Measurements from ENCODE around the gene ERICH4.
A peak's percentile ranks its signal among the peaks of the same experiment; 100 is the strongest.
"Not testable (repeated sequence)": the region's sequence is repeated elsewhere in the genome, so short reads cannot be mapped to it uniquely, and the experiment has no call there.

Gene ERICH4

DNA sequence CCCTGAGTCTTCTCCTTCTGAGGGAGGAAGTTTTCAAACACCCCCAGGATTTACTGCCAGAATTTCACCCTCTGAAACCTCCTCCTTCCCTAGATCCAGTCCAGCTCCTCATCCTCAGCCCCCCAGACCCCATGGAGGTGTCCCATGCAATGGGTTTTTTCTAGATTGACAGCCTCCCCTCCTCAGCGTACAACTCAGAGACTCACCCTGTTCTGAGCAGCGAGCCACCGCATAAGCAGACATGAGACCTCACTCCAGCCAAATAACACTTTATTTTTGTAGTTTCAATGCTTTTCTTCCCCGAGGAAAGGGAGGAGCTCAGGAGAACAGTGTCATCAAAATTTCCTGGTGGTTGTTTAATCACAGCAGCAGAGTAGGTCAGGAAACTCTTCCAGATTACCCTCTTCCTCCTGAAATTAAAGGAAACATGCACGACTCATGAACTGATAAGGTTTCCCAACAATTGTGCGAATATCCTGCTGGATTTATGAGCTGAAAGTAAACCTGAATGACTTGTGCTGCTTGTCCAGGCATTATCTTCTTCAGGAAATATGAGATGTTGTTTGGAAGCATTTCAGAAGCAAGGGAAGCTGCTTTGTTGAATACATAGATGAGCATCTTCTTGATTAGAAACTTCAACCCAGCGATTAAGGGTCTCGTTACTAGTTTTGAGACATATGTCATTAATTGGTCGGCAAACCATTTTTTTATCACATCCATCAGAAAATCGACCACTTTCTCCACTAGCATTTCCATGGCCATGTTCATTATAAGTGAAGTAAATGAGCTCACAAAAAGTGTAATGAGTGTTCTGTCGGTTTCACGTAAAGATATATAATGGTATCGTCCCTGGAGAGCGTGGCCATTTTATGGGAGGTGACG lies 36.2 kb downstream of the ERICH4 start:
- DNase-seq (ENCODE audit: low spot score) = peak; percentile 79

DNA sequence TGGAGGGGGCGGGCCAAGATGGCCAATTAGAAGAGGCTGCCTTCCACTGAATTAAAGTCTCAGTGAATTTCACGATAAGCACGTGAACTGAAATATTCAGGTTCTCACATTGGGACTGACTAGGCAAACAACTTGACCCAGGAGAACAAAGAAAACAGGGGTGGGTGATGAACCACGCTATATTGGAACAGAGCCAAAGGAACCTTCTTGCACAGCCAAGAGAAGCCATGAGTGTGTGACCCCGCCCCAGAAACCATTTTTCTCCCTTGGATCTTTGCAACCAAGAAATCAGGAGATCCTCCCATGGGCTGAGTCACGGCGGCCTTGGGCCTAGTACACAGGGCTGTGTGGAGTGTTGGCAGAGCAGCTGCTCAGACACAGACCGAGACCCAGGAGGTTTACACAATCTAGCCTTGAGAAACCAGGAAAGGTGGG lies 36.8 kb downstream of the ERICH4 start:
- peak; percentile 90 for DNase-seq (ENCODE audit: low spot score)

DNA sequence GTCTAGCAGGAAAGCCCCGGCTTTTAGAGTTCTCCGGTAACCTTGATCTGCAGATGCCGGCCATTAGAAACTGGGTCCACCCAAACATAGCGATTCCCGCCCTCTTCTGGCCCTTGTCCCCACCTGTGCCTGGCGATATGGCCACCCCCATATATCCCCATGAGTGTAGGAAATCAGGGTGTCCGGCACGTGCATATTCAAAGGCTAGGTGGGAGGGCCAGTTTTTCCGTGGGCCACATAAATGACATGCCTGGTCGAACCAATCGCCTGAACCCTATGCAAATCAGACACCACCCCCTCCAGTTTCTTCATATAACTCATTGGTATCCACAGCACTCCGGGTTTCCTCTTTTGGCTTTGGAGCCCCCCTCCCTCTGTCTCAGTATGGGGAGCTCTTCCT lies 37.4 kb downstream of the ERICH4 start:
- peak; percentile 38 for DNase-seq (ENCODE audit: low spot score)

DNA sequence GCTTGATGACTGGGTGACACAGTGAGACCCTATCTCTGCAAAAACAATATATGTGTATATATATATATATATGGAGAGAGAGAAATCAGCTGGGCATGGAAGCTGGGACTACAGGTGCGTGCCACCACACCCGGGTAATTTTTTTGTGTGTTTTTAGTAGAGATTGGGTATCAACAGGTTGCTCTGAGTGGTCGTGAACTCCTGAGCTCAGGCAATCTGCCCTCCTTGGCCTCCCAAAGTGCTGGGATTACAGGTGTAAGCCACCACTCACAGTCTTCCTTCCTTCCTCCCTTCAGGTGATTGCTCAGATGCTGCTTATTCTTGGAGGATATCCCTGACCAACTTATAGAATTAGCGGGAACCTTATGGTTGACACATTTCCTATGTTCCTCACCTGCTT lies 41.9 kb downstream of the ERICH4 start:
- no peak for DNase-seq (ENCODE audit: low spot score)

DNA sequence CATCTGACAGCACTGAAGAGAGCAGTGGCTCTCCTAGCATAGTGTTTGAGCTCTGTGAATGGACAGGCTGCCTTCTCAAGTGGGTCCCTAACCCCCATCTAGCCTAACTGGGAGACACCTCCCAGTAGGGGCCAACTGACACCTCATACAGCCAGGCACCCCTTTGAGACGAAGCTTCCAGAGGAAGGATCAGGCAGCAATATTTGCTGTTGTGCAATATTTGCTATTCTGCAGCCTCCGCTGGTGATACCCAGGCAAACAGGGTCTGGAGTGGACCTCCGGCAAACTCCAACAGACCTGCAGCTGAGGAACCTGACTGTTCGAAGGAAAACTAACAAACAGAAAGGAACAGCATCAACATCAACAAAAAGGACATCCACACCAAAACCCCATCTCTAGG lies 44.0 kb downstream of the ERICH4 start:
- not testable (repeated sequence) for DNase-seq (ENCODE audit: low spot score)

DNA sequence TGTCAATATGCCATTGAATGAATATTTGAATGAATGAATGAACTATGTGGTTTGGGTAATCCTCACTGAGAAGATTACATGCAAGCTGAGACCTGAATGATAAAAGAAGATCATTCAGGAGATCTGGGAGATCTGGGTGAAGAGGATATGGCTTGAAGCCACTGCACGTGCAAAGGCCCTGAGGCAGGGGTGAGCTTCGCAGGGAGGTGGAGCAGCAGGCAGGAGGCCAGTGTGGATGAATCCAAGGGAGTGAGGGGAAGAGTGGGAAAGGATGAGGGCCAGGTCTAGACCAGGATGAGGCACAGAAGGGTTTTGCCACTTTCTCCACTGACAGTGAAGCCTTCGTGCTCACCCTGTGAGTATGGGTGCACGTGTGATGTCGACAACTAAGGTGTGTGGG lies 49.9 kb downstream of the ERICH4 start:
- no peak for DNase-seq (ENCODE audit: low spot score)

All from kidney capillary endothelial cell (primary cell).